Heart left ventricle (tissue), 16 donors: Measurements from ENCODE around the gene DNASE1L1. TPM values are rescaled to one million over a fixed set of nuclear protein-coding genes. Genes with fewer than 3 reads are reported as not detected.
"Not testable (repeated sequence)": the region's sequence is repeated elsewhere in the genome, so short reads cannot be mapped to it uniquely, and the experiment has no call there.

Source experiments
- ATAC-seq, 4 donors: fragments of 200-7000 bp; cut with Tn5 transposase; one replicate each; pipeline ENCODE4 v1.9.1; 2020 to 2022; ENCODE audit warnings: moderate library complexity in 4 of 4, mild to moderate bottlenecking in 3 of 4, moderate number of reproducible peaks in 1 of 4
- DNase-seq, 5 donors: peaks; one replicate each; pipeline ENCODE4 v3.0.0-alpha.2; 2020
- H3K27ac ChIP-seq, 12 donors: fragments of 200-600 bp; sonication (generic) in 4 of 12; one replicate each; pipeline versions ENCODE4 v1.5.0 to v1.8.0; 2016 to 2022; ENCODE audit warnings: mild to moderate bottlenecking in 2 of 12
- H3K27me3 ChIP-seq, 9 donors: fragments of 200-600 bp; sonication (generic) in 2 of 9; one replicate each; pipeline versions ENCODE4 v1.5.1 to v1.8.0; 2016 to 2022; ENCODE audit warnings: mild to moderate bottlenecking in 3 of 9
- H3K36me3 ChIP-seq, 9 donors: fragments of 200-600 bp; sonication (generic) in 2 of 9; one replicate each; pipeline versions ENCODE4 v1.5.0 to v1.8.0; 2018 to 2022; ENCODE audit warnings: mild to moderate bottlenecking in 2 of 9
- H3K4me1 ChIP-seq, 12 donors: fragments of 200-600 bp; sonication (generic) in 4 of 12; one replicate each; pipeline versions ENCODE4 v1.5.0 to v1.8.0; 2016 to 2022; ENCODE audit warnings: mild to moderate bottlenecking in 3 of 12
- H3K4me3 ChIP-seq, 12 donors: fragments of 200-600 bp; sonication (generic) in 4 of 12; one replicate each; pipeline versions ENCODE4 v1.5.0 to v1.8.0; 2017 to 2022; ENCODE audit warnings: mild to moderate bottlenecking in 9 of 12, moderate library complexity in 4 of 12
- H3K9me3 ChIP-seq, 12 donors: fragments of 200-600 bp; sonication (generic) in 4 of 12; one replicate each; pipeline versions ENCODE4 v1.5.0 to v1.8.0; 2016 to 2022; ENCODE audit warnings: mild to moderate bottlenecking in 1 of 12
- CTCF ChIP-seq, 12 donors: fragments of 200-600 bp; sonication (generic) in 4 of 12; IDR thresholded peaks; one replicate each; pipeline versions ENCODE4 v1.5.0 to v1.8.0; 2018 to 2022; ENCODE audit warnings: antibody characterized with exemption in 12 of 12, mild to moderate bottlenecking in 5 of 12
- POLR2A ChIP-seq, 2 donors: fragments of 450-650 bp; IDR thresholded peaks; one replicate each; pipeline ENCODE4 v1.6.1; 2017; ENCODE audit warnings: antibody characterized with exemption in 2 of 2, mild to moderate bottlenecking in 2 of 2, moderate library complexity in 2 of 2
- WGBS, 4 donors: extraction: QIAGEN DNeasy Blood & Tissue Kit in 2 of 4; methylation state at CpG; one replicate each; pipeline versions ENCODE4 v1.1.5 to v1.1.7; 2013 to 2018; 5-methylcytosine and 5-hydroxymethylcytosine counted together
- intact Hi-C, 10 donors: fragments of 100-400 bp; cut with DNase I; formaldehyde crosslinking; loops; one replicate each; pipeline versions ENCODE4 v1.11.1 to v1.14.2; 2022
- polyA plus RNA-seq, 2 donors: library from polyadenylated mRNA; stranded (reverse); fragments of 200-250 nt; gene quantifications; one replicate each; pipeline ENCODE4 v1.2.3, GENCODE V29; 2013
- total RNA-seq, 9 donors: library from RNA; depleted of rRNA in 2 of 9; stranded (reverse); fragments of >200 nt in 2 of 9; fragmentation: NEBNext Ultra II Directional in 3 of 9; extraction: Animal tissue kit (Norgen Biotek cat#: 25700) in 3 of 9; gene quantifications; one replicate each; pipeline versions ENCODE4 v1.1.0 to v1.2.4, GENCODE V29; 2016 to 2023
- donor health status: ischemic (EF 13 %, LVEDD 7.1; RV severe dilation, severe dysfunction).
- donor health status: healthy with polysubstance abuse.
- donor health status: DM: no; HTN: yes; CAD: no.
- donor health status: DM: no; HTN: no; CAD: no.
- donor health status: ischemic (EF 25% LVEDD 6.9; RV normal size, moderate dysfunction).
- donor health status: ischemic (EF 25% LVEDD 5.7; RV mildly dilated, moderate dysfunction).
- donor health status: healthy.
- donor health status: DM: yes; HTN: yes; CAD: no.
- donor health status: ischemic (EF 35%, LVEDD 5.7; RV mildly dilated, moderate dysfunction).
- donor health status: nonischemic (EF 11% LVEDD 7.7; RV severe dilation, severe dysfunction).
- donor health status: DM: yes; HTN: yes; CAD: no.
- donor health status: PGD.
- donor health status: ischemic (EF 29% LVEDD 5.4; RV normal size, mild dysfunction).
- donor health status: nonischemic (EF 23%, LVEDD 6.1; RV moderate dilation, normal function).

The DNASE1L1 gene
- total and polyA plus RNA-seq, 11 donors: 26.7 to 117 (median 43.8) TPM

DNA sequence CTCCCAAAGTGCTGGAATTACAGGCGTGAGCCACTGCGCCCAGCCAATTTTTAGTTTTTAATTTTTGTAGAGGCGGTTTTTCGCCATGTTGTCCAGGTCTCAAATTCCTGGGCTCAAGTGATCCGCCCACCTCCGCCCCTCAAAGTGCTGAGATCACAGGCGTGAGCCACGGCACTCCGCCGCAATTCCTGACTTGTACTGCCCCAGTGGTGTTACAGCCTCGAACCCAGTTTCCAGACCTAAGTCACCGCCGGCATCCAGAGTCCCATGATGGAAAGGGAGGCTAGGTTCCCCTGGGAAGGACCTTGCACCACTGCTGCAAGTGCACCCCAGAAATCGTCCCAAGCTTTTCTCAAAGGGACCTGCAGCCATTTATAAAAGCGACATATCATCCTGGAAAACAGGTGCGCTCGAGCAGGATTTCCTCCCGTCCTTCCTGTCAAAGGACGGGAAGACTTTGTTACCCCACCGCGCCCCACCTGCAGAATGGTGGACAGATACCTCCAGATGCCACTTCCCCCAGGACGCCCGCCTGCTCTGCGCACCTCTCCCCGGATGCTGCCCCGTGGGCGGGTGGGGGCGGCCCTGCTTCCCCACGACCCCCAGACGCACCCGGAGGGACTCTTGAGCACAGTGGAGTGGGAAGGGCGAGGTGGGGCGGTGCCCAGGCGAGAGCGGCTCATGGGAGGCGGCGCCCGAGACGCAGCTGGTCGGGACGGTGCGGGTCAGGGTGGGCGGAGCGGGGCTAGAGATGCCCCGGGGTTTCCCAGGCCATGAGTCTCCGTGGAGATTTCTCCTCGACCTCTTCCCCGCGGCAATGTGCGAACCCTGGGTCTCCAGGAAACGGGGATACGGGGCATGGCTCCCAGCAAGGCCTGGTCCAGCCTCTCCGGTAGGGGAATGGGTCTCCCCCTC lies 11.8 kb downstream of the DNASE1L1 start:
- 4 to 61% (median 27%) methylated on average over 37 to 53 of the region's 53 CpGs for WGBS, 4 donors
- intact Hi-C loops: loop anchor here in 2 of 10 donors (5.0 kb wide), 4 partner anchors 80 to 140 kb away; partner anchors contain the start of genes FAM3A (in 1 of the 2), LAGE3 (in 1 of the 2) and SLC10A3 (in 1 of the 2)
- H3K27ac ChIP-seq: peak overlapping the region; percentile 98 to 100 (median 98)
- ATAC-seq: peak; percentile 63 to 86 (median 82)
- peaks cover 0 to 16% (median 10%) of the 10 kb centered on the region in 12 donors for H3K4me1 ChIP-seq
- H3K36me3 ChIP-seq: peaks cover 0 to 31% (median 24%) of the 10 kb centered on the region in 9 donors
- peak; percentile 73 to 88 (median 85) for DNase-seq
- no peaks in the 10 kb centered on the region for H3K9me3 ChIP-seq
- peak overlapping the region; percentile 11 to 99 (median 82) for H3K4me3 ChIP-seq
- TF ChIP-seq CTCF (IDR thresholded peaks at IDR 0.05) (no peak), POLR2A (IDR thresholded peaks at IDR 0.05) (no peak)
- H3K27me3 ChIP-seq: no peaks in the 10 kb centered on the region

DNA sequence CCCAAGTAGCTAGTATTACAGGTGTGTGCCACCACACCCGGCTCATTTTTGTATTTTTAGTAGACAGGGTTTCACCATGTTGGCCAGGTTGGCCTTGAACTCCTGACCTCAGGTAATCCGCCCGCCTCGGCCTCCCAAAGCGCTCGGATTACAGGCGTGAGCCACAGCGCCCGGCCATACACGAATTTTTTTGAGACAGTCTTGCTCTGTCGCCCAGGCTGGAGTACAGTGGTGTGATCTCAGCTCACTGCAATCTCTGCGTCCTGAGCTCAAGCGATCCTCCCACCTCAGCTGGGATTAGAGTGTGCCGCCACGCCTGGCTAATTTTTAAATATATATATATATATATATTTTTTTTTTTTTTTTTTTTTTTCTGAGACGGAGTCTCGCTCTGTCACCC lies 12.7 kb downstream of the DNASE1L1 start:
- H3K36me3 ChIP-seq: peaks cover 0 to 25% (median 23%) of the 10 kb centered on the region in 9 donors
- 86 to 95% (median 92%) methylated on average over 15 to 17 of the region's 17 CpGs for WGBS, 4 donors
- not testable (repeated sequence) for H3K9me3 ChIP-seq, DNase-seq, H3K27me3 ChIP-seq, ATAC-seq
- H3K4me3 ChIP-seq: peak overlapping the region in 3 of 12 donors; percentile 79 to 96 (median 96)
- peak overlapping the region in 5 of 12 donors; percentile 99 to 100 (median 99) for H3K27ac ChIP-seq
- peaks cover 0 to 16% (median 10%) of the 10 kb centered on the region in 12 donors for H3K4me1 ChIP-seq
- intact Hi-C loops: loop anchor here in 2 of 10 donors (5.0 kb wide), 4 partner anchors 81 to 141 kb away; partner anchors contain the start of genes FAM3A (in 1 of the 2), LAGE3 (in 1 of the 2) and SLC10A3 (in 1 of the 2)

DNA sequence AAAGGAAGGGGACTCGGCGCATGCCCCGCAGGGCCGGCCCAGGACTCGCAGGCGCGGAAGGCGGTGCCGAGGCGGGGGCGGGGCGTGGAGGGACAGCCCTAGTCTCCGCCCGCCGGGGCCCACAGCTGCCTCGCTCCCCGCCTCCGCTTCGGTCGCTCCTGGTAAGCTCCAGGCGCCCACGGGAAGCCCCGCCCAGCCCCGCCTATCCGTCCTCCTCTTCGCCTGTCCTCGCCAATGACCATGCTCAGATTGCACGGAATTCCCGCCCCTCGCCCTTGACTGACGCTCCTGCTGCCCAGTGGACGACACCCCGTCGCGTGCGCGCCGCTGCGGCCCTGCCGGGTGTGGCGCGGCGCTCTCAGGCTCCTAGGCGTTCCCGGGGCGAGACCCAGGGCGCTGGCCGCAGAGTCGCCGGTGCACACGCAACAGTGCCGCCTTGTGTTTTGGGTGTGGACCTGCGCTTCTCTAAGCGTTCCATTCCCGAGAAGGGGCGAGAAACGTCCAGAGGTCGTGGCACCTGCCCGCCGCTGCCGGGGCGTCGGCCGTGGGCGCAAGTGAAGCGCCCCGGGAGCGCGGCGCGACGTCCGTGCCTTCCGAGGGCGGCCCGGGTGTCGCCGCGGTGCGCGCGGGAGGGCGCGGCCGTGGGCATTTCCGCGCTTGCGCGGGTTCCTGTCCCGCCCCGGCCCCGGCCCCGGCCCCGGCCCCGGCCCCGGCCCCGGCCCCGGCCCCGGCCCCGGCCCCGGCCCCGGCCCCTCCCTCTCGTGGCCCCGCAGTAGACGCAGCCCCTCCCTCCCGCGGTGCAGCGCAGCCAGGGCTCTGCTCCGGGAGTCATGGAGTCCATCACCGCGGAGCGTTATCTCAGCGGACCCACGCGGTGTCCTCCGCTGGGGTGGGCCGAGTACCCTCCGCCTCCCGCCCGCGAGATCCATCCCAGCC lies 19.0 kb downstream of the DNASE1L1 start:
- peak in 1 of 12 donors; percentile 19 for TF ChIP-seq CTCF (IDR thresholded peaks at IDR 0.05)
- intact Hi-C loops, H3K27me3 ChIP-seq, H3K9me3 ChIP-seq, DNase-seq, H3K36me3 ChIP-seq, H3K4me1 ChIP-seq: not testable (repeated sequence)
- peak; percentile 85 to 93 (median 90) for ATAC-seq
- Histone ChIP-seq H3K4me3 (peak overlapping the region in 8 of 12 donors; percentile 16 to 48 (median 38)), H3K27ac (peak overlapping the region in 9 of 12 donors; percentile 43 to 85 (median 68))
- 0 to 51% (median 0%) methylated on average over 15 to 23 of the region's 121 CpGs; no CpG with 5 or more reads in 1 of the 4 donors for WGBS, 4 donors

DNA sequence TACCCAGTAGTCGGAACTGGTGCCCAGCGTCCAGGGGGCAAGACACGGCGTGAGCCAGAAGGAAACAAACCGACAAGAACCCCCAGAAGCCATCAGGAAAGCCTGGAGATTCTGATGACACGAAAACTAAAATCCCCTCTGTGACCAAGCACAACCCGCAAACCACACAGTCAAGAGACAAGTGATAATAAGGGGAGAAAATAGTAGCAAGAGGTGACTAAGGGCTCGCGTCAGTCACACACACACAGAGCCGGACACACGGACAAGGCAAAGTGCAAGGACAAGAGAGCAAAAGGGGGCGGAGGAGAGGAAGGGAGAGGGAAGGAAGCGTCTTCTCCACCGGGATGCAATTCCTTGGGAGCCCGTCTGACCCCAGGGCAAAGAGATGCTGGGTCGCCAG lies 20.4 kb downstream of the DNASE1L1 start:
- ATAC-seq: peak in 3 of 4 donors; percentile 0 to 10 (median 7)
- H3K4me1 ChIP-seq, intact Hi-C loops, H3K36me3 ChIP-seq, H3K27me3 ChIP-seq, DNase-seq, H3K27ac ChIP-seq, H3K9me3 ChIP-seq, H3K4me3 ChIP-seq: not testable (repeated sequence)
- no CpG with 5 or more reads among the region's 16 CpGs for WGBS, 4 donors

GRCh38 chrX:154388094-154388493 lies 21.0 kb downstream of the DNASE1L1 start:
- H3K36me3 ChIP-seq, H3K4me3 ChIP-seq, H3K4me1 ChIP-seq, H3K27ac ChIP-seq, intact Hi-C loops, DNase-seq, H3K9me3 ChIP-seq, H3K27me3 ChIP-seq: not testable (repeated sequence)
- ATAC-seq: peak; percentile 8 to 48 (median 25)
- no CpG with 5 or more reads among the region's 20 CpGs for WGBS, 4 donors
